AML-193 (cell line): ENCODE measurements around the gene PPAT.
"Not testable (repeated sequence)": the region's sequence is repeated elsewhere in the genome, so short reads cannot be mapped to it uniquely, and the experiment has no call there.

Experiments used
- DNase-seq, 2 experiments: peaks; one replicate each; lab custom pipeline; 2025; lab: John Stamatoyannopoulos, UW

The PPAT gene

GRCh38 chr4:56386091-56386490 lies 49.3 kb downstream of the PPAT start:
- no peak for DNase-seq

- DNase-seq, result no peak
These were observed 60.0 kb downstream of the PPAT start for GRCh38 chr4:56375458-56375857.

GRCh38 chr4:56374956-56375355 lies 60.5 kb downstream of the PPAT start:
- DNase-seq, result no peak

GRCh38 chr4:56372774-56373173 lies 62.6 kb downstream of the PPAT start:
- no peak for DNase-seq

DNA sequence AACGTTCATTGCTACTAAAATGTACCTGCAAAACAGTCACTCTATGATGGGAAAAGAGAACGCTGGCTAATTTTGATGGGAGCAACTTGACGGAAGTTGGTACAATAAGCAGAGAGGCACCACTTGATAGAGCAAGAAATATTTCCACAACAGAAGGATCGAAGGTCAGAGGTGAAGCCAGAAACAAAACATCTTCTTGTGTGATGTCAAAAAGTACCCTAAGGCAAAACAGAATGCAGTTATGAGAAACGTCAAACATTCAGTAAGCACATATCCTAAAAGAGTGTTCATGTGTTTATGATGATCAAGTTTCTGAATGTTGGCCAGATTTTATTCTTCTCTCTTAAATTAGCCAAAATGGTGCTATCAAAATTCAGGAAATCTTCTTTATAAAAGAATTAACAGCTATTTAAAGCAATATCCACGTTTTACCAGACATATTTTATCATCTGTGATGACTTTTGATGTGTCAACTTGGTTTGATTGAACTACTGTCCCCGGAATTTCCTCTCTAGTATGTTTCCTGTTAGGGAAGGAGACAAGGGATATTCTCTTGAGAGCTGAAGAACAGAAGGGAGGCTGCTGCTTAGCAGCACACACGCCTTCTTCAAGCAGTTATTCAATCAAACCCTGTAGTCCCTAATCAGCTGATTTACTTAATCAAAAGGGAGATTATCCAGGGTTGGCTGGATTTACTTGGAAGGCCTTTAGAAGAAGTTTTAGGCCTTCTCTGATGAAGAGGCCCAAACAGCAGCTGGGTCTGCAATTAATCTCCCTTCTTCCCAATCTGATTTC lies 63.8 kb downstream of the PPAT start:
- no peak for DNase-seq

DNA sequence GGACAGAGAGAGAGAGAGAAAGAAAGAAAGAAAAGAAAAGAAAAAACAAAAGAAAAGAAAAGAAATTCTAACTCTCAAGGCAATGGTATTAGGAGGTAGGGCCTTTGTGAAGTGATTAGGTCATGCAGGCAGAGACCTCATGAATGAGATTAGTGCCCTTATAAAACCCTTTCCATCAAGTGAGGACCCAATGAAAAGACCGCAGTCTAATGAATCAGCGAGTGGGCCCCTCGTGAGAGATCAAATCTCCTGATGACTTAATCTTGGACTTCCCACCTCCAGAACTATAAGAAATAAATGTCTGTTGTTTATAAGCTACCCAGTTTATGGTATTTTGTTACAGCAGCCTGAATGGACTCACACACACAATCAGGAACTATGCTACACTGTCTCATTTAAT lies 65.0 kb downstream of the PPAT start:
- no peak for DNase-seq

- not testable (repeated sequence) for DNase-seq
These were observed 72.4 kb downstream of the PPAT start for GRCh38 chr4:56362981-56363380.

DNA sequence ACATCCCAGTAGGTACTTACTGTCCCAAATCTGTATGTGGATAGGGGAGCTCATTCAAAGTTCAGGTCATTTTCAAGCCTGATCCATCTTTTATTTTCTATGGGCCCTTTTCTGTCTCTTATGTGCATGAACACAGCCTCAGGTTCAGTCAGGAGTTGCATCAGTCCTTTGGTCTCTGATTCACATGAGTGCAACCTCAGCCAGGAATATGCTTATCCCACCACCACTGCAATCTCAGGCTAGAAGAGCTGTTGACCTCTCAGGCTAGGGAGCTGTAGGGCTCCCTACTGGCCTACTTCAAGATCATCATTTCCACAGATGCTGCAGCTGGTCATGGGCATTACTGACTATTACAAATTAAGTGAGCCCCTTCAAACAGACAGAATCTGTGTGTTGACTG lies 75.3 kb downstream of the PPAT start:
- DNase-seq, result no peak

DNA sequence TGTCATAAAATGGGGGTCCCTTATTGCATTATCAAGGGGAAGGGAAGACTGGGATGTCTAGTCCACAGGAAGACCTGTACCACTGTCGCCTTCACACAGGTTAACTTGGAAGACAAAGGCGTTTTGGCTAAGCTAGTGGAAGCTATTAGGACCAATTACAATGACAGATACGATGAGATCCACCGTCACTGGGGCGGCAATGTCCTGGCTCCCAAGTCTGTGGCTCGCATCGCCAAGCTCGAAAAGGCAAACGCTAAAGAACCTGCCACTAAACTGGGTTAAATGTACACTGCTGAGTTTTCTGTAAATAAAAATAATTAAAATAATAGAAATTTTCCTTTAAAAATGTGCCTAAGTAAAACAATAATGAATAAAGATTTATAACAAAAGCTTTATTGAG lies 78.8 kb downstream of the PPAT start:
- DNase-seq, result no peak

DNA sequence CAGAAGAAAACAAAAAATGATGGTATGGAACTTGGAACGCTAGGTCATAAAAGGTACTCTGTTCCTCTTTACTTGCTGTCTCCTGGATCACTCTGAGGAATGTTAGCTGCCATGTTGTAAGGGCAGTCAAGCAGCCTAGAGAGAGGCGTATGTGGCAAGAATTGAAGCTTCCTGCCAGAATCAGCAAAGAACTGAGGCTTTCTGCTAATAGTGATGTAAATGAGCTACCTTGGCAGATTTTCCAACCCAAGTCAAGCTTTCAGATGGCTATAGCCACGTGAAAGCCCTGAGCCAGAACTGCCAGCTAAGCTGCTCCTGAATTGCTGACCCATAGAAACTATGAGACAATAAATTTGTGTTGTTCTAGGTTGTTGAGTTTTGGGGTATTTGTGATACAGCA lies 86.8 kb downstream of the PPAT start:
- DNase-seq, result no peak

- no peak for DNase-seq
These were observed 90.0 kb downstream of the PPAT start for GRCh38 chr4:56345458-56345857.
